D721Med (cell line): ENCODE measurements around the gene PRSS33.

Experiments used
- DNase-seq: peaks from one replicate; pipeline ENCODE4 v3.0.0; 2011; ENCODE audit warnings: low spot score; ENCODE audit not compliant: insufficient read length
- FAIRE-seq: peaks from 2 replicates; lab custom pipeline; 2011; peaks lifted over from hg19 to GRCh38; lab: Jason Lieb, UNC
- TF ChIP-seq, protein P1 (sequence below): IDR thresholded peaks from 2 replicates; pipeline ENCODE4 v1.5.1; 2012; ENCODE audit warnings: mild to moderate bottlenecking, control low read depth; ENCODE audit not compliant: insufficient read depth; ENCODE audit errors: missing control alignments

PRSS33 gene

DNA sequence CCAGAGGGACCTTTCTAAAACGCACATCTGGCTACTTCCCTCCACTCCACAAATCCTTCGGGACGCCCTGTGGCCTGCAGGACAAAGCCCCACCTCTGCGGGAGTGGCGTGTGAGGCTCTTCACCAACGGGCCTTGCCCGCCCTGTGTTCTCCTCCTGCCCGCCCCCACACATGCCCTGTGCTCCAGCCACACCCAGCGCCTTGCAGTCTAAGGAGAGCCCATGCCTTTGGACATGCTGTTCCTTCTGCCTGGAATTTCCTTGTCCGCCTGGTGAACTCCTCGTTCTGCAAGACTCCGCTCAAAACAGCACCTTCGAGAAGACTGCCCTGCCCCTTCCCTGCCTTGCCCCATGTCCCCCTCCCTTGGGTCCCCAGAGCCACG, 17.7 kb downstream of the PRSS33 start:
- no peak for FAIRE-seq
- TF ChIP-seq, protein P1, sequence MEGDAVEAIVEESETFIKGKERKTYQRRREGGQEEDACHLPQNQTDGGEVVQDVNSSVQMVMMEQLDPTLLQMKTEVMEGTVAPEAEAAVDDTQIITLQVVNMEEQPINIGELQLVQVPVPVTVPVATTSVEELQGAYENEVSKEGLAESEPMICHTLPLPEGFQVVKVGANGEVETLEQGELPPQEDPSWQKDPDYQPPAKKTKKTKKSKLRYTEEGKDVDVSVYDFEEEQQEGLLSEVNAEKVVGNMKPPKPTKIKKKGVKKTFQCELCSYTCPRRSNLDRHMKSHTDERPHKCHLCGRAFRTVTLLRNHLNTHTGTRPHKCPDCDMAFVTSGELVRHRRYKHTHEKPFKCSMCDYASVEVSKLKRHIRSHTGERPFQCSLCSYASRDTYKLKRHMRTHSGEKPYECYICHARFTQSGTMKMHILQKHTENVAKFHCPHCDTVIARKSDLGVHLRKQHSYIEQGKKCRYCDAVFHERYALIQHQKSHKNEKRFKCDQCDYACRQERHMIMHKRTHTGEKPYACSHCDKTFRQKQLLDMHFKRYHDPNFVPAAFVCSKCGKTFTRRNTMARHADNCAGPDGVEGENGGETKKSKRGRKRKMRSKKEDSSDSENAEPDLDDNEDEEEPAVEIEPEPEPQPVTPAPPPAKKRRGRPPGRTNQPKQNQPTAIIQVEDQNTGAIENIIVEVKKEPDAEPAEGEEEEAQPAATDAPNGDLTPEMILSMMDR, result no peak

DNA sequence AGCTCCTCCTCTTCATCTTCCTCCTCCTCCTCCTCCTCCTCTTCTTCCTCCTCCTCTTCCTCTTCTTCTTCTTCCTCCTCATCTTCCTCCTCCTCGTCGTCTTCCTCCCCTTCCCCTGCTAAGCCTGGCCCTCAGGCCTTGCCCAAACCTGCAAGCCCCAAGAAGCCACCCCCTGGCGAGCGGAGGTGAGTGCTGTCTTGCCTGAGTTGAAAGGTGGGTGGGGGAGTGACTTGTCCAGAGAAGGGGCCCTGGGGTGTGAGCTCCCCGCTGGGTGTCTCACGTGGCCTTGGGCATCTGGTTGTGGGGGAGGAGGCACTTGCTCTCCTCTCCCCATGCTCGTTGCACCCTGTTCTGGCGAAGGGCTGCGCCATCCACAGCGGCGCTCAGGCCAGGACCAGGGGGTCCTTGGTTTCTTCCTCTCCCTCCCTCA, 18.2 kb downstream of the PRSS33 start:
- no peak for FAIRE-seq
- TF ChIP-seq, protein P1, result no peak
- no peak for DNase-seq

More for the DNA sequence above, 17.7 kb downstream of the PRSS33 start:
- DNase-seq, result no peak

DNA sequence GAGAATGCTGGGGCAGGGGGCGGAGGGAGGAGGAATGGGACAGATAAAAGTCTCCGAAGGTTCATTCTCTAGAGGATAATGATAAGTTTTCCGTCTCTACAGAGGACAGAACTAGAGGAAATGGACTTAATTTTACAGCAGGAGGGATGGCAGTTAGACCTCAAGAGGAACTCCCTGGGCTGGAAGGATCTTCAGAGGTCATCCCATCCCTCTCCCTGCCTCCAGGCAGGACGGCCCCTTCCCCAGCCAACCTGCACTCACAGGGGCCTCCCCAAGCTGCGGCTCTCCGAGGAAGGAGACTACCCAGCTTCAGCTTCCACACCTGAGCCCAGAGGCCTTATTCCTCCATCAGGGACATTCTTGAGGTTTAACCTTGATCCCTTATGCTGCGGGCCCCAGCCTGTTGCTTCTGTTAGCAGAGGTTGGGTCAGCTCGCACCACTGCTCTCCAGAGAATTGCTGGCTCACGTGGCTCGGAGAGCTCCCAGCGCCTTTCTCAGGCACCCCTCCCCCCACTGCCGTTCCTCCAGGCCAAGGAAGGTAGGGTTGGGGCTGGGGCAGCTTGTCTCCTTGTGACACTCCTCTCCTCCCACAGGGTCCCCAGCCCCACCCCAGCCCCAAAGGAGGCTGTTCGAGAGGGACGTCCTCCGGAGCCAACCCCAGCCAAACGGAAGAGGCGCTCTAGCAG, 18.8 kb downstream of the PRSS33 start:
- no peak for FAIRE-seq
- TF ChIP-seq, protein P1, result no peak
- no peak for DNase-seq

DNA sequence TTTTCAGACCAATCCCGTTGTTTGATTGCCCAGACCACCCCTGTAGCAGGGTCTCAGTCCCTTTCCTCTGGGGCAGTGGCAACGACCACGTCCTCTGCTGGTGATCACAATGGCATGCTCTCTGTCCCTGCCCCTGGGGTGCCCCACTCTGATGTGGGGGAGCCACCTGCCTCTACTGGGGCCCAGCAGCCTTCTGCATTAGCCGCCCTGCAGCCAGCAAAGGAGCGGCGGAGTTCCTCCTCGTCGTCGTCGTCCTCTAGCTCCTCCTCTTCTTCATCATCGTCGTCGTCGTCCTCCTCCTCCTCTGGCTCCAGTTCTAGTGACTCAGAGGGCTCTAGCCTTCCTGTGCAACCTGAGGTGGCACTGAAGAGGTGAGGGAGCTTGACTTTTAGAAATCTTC, 19.5 kb downstream of the PRSS33 start:
- TF ChIP-seq, protein P1, result no peak

DNA sequence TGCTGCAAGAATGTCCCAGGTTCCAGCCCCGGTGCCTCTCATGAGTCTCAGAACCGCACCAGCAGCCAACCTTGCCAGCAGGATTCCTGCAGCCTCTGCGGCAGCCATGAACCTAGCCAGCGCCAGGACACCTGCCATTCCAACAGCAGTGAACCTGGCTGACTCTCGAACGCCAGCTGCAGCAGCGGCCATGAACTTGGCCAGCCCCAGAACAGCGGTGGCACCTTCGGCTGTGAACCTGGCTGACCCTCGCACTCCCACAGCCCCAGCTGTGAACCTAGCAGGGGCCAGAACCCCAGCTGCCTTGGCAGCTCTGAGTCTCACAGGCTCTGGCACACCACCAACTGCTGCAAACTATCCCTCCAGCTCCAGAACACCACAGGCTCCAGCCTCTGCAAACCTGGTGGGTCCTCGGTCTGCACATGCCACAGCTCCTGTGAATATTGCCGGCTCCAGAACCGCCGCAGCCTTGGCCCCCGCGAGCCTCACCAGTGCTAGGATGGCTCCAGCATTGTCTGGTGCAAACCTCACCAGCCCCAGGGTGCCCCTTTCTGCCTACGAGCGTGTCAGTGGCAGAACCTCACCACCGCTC, 20.1 kb downstream of the PRSS33 start:
- TF ChIP-seq, protein P1, result no peak
- FAIRE-seq, result no peak
- no peak for DNase-seq

More for the DNA sequence above, 19.5 kb downstream of the PRSS33 start:
- FAIRE-seq (no peak), DNase-seq (no peak)

DNA sequence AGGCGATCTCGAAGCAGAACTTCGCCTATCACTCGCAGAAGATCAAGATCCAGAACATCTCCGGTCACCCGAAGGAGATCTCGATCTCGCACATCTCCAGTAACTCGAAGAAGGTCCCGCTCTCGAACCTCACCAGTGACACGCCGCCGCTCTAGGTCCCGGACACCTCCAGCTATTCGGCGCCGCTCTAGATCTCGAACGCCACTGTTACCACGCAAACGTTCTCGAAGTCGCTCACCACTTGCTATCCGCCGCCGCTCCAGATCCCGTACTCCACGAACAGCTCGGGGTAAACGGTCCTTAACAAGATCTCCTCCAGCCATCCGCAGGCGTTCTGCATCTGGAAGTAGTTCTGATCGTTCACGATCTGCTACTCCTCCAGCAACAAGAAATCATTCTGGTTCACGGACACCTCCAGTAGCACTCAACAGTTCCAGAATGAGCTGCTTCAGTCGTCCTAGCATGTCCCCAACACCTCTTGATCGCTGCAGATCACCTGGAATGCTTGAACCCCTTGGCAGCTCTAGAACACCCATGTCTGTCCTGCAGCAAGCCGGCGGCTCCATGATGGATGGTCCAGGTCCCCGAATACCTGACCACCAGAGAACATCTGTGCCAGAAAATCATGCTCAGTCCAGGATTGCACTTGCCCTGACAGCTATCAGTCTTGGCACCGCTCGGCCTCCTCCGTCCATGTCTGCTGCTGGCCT, 20.8 kb downstream of the PRSS33 start:
- TF ChIP-seq, protein P1, result no peak
- DNase-seq (no peak), FAIRE-seq (no peak)
